VCaP (cell line): ENCODE measurements around the gene NARS2.
A peak's percentile ranks its signal among the peaks of the same experiment; 100 is the strongest.
"Not testable (repeated sequence)": the region's sequence is repeated elsewhere in the genome, so short reads cannot be mapped to it uniquely, and the experiment has no call there.

Experiments
- H3K27ac ChIP-seq: fragments of 450-650 bp; 2 replicates; pipeline ENCODE4 v1.5.1; 2017
- CTCF ChIP-seq: fragments of 450-650 bp; conservative IDR thresholded peaks from 2 replicates; pipeline ENCODE4 v1.5.1; 2017; ENCODE audit warnings: mild to moderate bottlenecking, moderate library complexity

NARS2 gene

GRCh38 chr11:78562398-78562797, 12.3 kb downstream of the NARS2 start:
- peak overlapping the region; percentile 88 for H3K27ac ChIP-seq
- TF ChIP-seq CTCF: no peak

GRCh38 chr11:78560826-78561484, 13.7 kb downstream of the NARS2 start:
- no peak for TF ChIP-seq CTCF
- peak overlapping the region; percentile 88 for H3K27ac ChIP-seq

- peak overlapping the region; percentile 88 for H3K27ac ChIP-seq
- TF ChIP-seq CTCF: no peak
Observed at GRCh38 chr11:78560153-78560552, 14.5 kb downstream of the NARS2 start.

- no peak overlapping the region for H3K27ac ChIP-seq
- no peak for TF ChIP-seq CTCF
Observed at GRCh38 chr11:78557236-78557635, 17.4 kb downstream of the NARS2 start.

GRCh38 chr11:78555592-78555991, 19.1 kb downstream of the NARS2 start:
- no peak overlapping the region for H3K27ac ChIP-seq
- no peak for TF ChIP-seq CTCF

- no peak for TF ChIP-seq CTCF
- no peak overlapping the region for H3K27ac ChIP-seq
Observed at GRCh38 chr11:78552881-78553280, 21.8 kb downstream of the NARS2 start.

- H3K27ac ChIP-seq: not testable (repeated sequence)
Observed at GRCh38 chr11:78552139-78552538, 22.5 kb downstream of the NARS2 start.

- no peak for TF ChIP-seq CTCF
- H3K27ac ChIP-seq: no peak overlapping the region
Observed at GRCh38 chr11:78551066-78551465, 23.6 kb downstream of the NARS2 start.
